Osteoblast (primary cell): ENCODE measurements around the gene RASD1. TPM values are rescaled to one million over a fixed set of nuclear protein-coding genes. Genes with fewer than 3 reads are reported as not detected.
A peak's percentile ranks its signal among the peaks of the same experiment; 100 is the strongest.

Source experiments
- DNase-seq: peaks from one replicate; pipeline ENCODE4 v3.0.0; 2011; ENCODE audit warnings: low spot score, mixed read lengths; ENCODE audit not compliant: insufficient read length; ENCODE audit errors: missing footprints
- H2AFZ ChIP-seq: 2 replicates; pipeline ENCODE4 v1.6.0; 2011; ENCODE audit warnings: mild to moderate bottlenecking, low read length
- H3K27ac ChIP-seq: 2 replicates; pipeline ENCODE4 v1.5.1; 2011; ENCODE audit warnings: mild to moderate bottlenecking, low read depth, low read length, moderate library complexity
- H3K27me3 ChIP-seq: 2 replicates; pipeline ENCODE4 v1.6.0; 2012; ENCODE audit warnings: mild to moderate bottlenecking, control low read depth, inconsistent platforms, low read length, moderate library complexity; ENCODE audit not compliant: insufficient read depth
- H3K36me3 ChIP-seq: 2 replicates; pipeline ENCODE4 v1.5.1; 2011; ENCODE audit warnings: mild to moderate bottlenecking, low read length, control low read depth, moderate library complexity; ENCODE audit not compliant: insufficient read depth
- H3K4me1 ChIP-seq: 2 replicates; pipeline ENCODE4 v1.5.1; 2011; ENCODE audit warnings: mild to moderate bottlenecking, low read length, control low read depth, moderate library complexity; ENCODE audit not compliant: insufficient read depth
- H3K4me2 ChIP-seq: 2 replicates; pipeline ENCODE4 v1.6.0; 2011; ENCODE audit warnings: mild to moderate bottlenecking, low read length; ENCODE audit not compliant: insufficient read depth
- H3K4me3 ChIP-seq: fragments of 200-600 bp; sonication (generic); 3 replicates; pipeline ENCODE4 v1.5.1; 2012; ENCODE audit warnings: mild to moderate bottlenecking, low read length, inconsistent platforms; ENCODE audit not compliant: insufficient read depth
- H3K79me2 ChIP-seq: 2 replicates; pipeline ENCODE4 v1.6.0; 2012; ENCODE audit warnings: mild to moderate bottlenecking, low read length, control low read depth, inconsistent platforms; ENCODE audit not compliant: insufficient read depth
- H3K9me3 ChIP-seq: 2 replicates; pipeline ENCODE4 v1.5.1; 2011; ENCODE audit warnings: low read depth, low read length, control low read depth
- H4K20me1 ChIP-seq: 2 replicates; pipeline ENCODE4 v1.6.0; 2012; ENCODE audit warnings: mild to moderate bottlenecking, low read length, control low read depth; ENCODE audit not compliant: insufficient read depth
- CTCF ChIP-seq: IDR thresholded peaks from 2 replicates; pipeline ENCODE4 v1.5.1; 2011; ENCODE audit warnings: mild to moderate bottlenecking, low read depth, low read length, moderate library complexity; ENCODE audit errors: extremely low read depth
- total RNA-seq: library from RNA; depleted of rRNA; stranded (reverse); fragments of >200 nt; gene quantifications from 2 replicates; pipeline ENCODE4 v1.2.3, GENCODE V29; 2012

The RASD1 gene
- total RNA-seq, 1 donor: 13.8 TPM

GRCh38 chr17:17542906-17543635 is 46.9 kb upstream of the RASD1 start:
- Histone ChIP-seq H2AFZ (no peak overlapping the region), H3K4me1 (peaks cover 12% of the 10 kb centered on the region), H3K27ac (no peak overlapping the region)

GRCh38 chr17:17541640-17542001 is 45.4 kb upstream of the RASD1 start:
- H2AFZ ChIP-seq: no peak overlapping the region
- no peaks in the 10 kb centered on the region for H3K9me3 ChIP-seq
- H3K27ac ChIP-seq: no peak overlapping the region
- peaks cover 10% of the 10 kb centered on the region for H4K20me1 ChIP-seq
- no peak overlapping the region for H3K4me3 ChIP-seq
- H3K4me1 ChIP-seq: peaks cover 12% of the 10 kb centered on the region
- TF ChIP-seq CTCF: no peak
- H3K36me3 ChIP-seq: no peaks in the 10 kb centered on the region
- no peak overlapping the region for H3K4me2 ChIP-seq
- no peaks in the 10 kb centered on the region for H3K27me3 ChIP-seq
- DNase-seq: no peak
- H3K79me2 ChIP-seq: no peaks in the 10 kb centered on the region

More at GRCh38 chr17:17542906-17543635, 46.9 kb upstream of the RASD1 start:
- Histone ChIP-seq H3K4me3 (no peak overlapping the region), H3K79me2 (no peaks in the 10 kb centered on the region), H3K36me3 (no peaks in the 10 kb centered on the region), H3K27me3 (no peaks in the 10 kb centered on the region), H3K4me2 (no peak overlapping the region), H3K9me3 (no peaks in the 10 kb centered on the region), H4K20me1 (peaks cover 10% of the 10 kb centered on the region)
- no peak for TF ChIP-seq CTCF
- no peak for DNase-seq

GRCh38 chr17:17540935-17541639 is 44.9 kb upstream of the RASD1 start:
- H3K27me3 ChIP-seq: no peaks in the 10 kb centered on the region
- no peak overlapping the region for H2AFZ ChIP-seq
- H3K36me3 ChIP-seq: no peaks in the 10 kb centered on the region
- peak; percentile 76 for DNase-seq
- peaks cover 9% of the 10 kb centered on the region for H4K20me1 ChIP-seq
- no peak for TF ChIP-seq CTCF
- H3K4me1 ChIP-seq: peaks cover 17% of the 10 kb centered on the region
- H3K27ac ChIP-seq: no peak overlapping the region
- H3K79me2 ChIP-seq: no peaks in the 10 kb centered on the region
- H3K9me3 ChIP-seq: no peaks in the 10 kb centered on the region
- H3K4me2 ChIP-seq: no peak overlapping the region
- no peak overlapping the region for H3K4me3 ChIP-seq

- H3K27ac ChIP-seq: no peak overlapping the region
- no peaks in the 10 kb centered on the region for H3K9me3 ChIP-seq
- no peak for TF ChIP-seq CTCF
- no peaks in the 10 kb centered on the region for H3K27me3 ChIP-seq
- peaks cover 16% of the 10 kb centered on the region for H3K4me1 ChIP-seq
- H2AFZ ChIP-seq: no peak overlapping the region
- peaks cover 2% of the 10 kb centered on the region for H4K20me1 ChIP-seq
- DNase-seq: no peak
- no peak overlapping the region for H3K4me3 ChIP-seq
- H3K79me2 ChIP-seq: no peaks in the 10 kb centered on the region
- no peaks in the 10 kb centered on the region for H3K36me3 ChIP-seq
- H3K4me2 ChIP-seq: no peak overlapping the region
These were observed 44.2 kb upstream of the RASD1 start for GRCh38 chr17:17540278-17540906.
